NCI-H526 treated with DMSO at 0.1 percent for 48 hours (cell line): ENCODE measurements around the gene LRRC42.
"Not testable (repeated sequence)": the region's sequence is repeated elsewhere in the genome, so short reads cannot be mapped to it uniquely, and the experiment has no call there.

Experiments used
- DNase-seq: peaks from one replicate; lab custom pipeline; 2025; lab: John Stamatoyannopoulos, UW

LRRC42 gene

GRCh38 chr1:53967409-53968124 is 21.4 kb downstream of the LRRC42 start:
- no peak for DNase-seq

DNA sequence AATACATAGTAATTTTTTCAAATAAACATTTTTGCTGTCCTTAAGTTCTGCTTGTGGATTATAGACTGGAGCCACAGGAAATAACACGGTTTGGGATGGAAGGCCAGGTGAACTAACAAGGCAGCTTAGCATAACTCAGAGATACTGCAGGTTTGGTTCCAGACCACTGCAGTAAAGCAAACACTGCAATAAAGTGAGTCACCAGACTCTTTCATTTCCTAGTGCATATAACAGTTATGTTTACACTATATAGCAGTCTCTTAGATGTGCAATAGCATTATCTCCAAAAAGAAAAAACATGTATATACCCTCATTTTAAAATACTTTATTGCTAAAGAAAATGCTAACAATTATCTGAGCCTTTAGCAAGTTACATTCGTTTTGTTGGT is 22.0 kb downstream of the LRRC42 start:
- DNase-seq: no peak

DNA sequence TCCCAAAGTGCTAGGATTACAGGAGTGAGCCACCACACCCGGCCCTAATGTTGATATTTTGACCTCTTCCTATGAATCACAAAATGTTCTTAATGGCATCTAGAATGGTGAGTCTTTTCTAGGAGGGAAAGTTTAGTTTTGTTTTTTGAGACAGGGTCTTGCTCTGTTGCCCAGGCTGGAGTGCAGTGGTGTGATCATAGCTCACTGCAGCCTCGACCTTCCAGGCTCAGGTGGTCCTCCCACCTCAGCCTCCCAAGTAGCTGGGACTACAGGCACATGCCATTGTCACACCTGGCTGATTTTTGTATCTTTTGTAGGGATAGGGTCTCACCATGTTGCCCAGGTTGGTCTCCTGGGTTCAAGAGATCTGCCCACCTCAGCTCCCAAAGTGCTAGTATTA is 23.2 kb downstream of the LRRC42 start:
- not testable (repeated sequence) for DNase-seq

DNA sequence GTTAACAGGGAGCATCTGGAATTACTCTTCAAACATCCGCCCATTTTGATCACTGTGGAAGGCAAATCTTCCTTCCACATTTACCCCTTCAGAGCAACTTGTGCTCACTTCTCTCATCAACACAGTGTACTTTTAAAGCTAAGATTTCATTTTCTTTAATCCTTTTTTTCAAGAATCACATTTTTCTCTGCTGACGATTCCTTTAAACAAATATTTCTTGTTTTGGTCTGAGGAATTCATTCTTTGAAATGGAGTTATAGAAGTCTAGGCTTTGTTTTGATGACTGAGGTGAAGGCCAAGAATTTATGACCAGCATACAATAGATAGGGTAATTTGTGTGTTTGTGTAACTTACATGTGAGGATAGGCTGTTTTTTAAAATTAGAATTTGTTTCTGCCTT is 25.6 kb downstream of the LRRC42 start:
- no peak for DNase-seq

DNA sequence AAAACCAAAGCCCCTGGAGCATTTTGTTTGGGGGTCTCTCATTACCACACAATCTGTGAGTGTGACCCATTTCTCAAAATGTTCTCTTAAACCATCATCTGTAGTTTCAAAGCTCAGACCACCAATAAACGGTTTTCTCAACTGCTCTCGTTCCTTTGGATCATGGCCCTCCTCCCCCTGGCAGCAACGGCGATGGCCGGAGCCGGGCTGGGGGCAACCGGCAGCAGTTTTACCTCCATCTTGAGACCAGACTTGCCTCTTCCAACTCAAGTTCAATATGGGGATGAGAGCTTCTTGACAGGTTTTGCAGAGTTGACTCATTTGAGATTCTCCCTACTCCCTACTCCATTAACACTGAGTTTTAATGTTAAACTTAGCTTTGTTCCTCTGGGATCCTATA is 29.7 kb downstream of the LRRC42 start:
- no peak for DNase-seq

GRCh38 chr1:53979712-53980450 is 33.7 kb downstream of the LRRC42 start:
- DNase-seq: no peak

DNA sequence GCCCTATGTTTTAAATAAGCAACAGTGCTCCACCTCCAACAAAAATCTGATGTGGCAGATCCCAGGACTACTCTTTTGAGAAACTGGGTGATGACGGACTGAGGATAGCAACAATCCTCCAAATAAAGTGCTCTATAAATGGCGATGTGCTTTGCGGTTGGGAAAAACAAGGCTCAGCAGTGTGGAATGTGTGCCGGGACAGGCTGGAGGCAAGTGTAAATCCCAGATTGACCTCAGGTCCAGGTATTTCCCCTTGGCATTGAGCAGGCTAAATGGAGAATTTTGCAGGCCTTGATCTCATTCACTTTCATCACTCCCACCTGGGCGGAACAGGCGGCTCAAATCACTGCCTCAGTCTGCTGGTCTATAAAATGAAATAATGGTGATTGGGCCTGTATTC is 35.1 kb downstream of the LRRC42 start:
- DNase-seq: no peak

- DNase-seq: no peak
Measured at GRCh38 chr1:53982034-53982762, 36.0 kb downstream of the LRRC42 start.

- DNase-seq: no peak
Measured at GRCh38 chr1:53982763-53983104, 36.6 kb downstream of the LRRC42 start.

- DNase-seq: peak; percentile 78
Measured at GRCh38 chr1:53984726-53985125, 38.6 kb downstream of the LRRC42 start.

GRCh38 chr1:53986458-53986857 is 40.3 kb downstream of the LRRC42 start:
- no peak for DNase-seq

DNA sequence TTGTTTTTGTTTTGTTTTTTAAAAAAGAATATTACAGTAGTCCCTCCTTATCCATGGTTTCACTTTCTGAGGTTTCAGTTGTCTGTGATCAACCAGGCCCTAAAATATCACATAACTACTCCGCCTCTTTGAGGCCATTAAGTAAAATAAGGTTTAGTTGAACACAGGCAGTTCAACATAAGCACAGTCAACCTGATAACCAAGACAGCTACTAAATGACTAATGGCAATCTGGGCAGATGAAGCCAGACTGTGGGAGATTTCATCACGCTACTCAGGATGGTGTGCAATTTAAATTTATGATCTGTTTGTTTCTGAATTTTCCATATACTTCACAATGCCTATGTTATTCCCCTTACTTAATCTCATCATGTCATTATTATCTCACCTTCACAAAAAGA is 41.7 kb downstream of the LRRC42 start:
- no peak for DNase-seq

- DNase-seq: no peak
Measured at GRCh38 chr1:53992085-53992874, 46.1 kb downstream of the LRRC42 start.

DNA sequence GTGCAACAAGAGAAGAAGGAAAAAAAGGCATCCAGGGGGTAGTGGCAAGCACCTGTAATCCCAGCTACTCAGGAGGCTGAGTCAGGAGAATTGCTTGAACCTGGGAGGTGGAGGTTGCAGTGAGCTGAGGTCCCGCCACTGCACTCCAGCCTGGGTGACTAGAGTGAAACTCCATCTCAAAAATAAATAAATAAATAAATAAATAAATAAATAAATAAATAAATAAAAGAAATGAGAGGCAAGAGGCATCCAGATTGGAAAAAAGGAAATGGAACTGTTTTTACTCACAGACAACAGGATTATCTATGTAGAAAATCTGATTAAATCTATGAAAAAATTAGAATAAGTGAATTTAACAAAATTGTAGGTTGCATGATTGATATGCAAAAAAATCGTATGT is 48.4 kb downstream of the LRRC42 start:
- DNase-seq: not testable (repeated sequence)

GRCh38 chr1:53995683-53996082 is 49.5 kb downstream of the LRRC42 start:
- no peak for DNase-seq

- DNase-seq: no peak
Measured at GRCh38 chr1:53998223-53998622, 52.1 kb downstream of the LRRC42 start.

DNA sequence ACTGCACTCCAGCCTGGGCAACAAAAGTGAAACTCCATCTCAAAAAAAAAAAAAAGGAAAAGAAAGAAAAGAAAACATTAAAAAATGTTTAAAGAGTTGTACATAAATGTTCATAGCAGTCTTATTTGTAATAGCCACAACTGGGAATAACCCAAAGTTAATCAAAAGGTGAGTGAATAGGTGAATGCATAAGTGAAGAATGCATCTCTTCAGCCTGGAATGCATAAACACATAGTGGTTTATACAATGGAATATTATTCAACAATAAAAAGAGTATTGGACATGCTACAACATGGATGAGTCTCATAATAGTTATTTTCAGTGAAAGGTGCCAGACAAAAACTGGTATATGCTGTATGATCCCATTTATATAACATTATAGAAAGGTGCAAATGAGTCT is 53.8 kb downstream of the LRRC42 start:
- DNase-seq: no peak

GRCh38 chr1:54001591-54001990 is 55.4 kb downstream of the LRRC42 start:
- DNase-seq: no peak

DNA sequence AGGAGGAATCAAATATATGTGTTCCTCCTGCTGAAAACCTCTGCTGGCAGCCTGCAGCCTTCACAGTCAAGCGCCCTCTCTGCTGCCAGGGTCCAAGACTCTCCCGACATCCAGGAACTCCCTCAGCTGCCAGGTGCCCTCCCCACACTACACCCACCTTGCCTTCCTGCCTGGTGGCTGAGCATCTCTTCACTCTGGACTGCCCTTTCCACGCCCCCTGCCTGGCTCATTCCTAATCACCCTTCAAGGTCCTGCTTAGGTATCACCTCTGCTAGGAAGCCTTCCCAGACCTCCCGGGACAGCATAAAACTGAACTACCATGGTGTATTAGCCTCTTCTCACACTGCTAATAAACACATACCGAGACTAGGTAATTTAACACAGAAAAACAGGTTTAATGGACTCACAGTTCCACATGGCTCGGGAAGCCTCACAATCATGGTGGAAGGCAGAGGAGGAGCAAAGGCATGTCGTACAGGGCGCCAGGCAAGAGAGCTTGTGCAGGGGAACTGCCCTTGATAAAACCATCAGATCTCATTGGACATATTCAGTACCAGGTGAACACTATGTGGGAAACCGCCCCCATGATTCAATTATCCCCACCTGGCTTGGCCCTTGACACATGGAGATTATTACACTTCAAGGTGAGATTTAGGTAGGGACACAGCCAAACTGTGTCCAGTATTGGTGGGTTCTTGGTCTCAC is 56.5 kb downstream of the LRRC42 start:
- no peak for DNase-seq

DNA sequence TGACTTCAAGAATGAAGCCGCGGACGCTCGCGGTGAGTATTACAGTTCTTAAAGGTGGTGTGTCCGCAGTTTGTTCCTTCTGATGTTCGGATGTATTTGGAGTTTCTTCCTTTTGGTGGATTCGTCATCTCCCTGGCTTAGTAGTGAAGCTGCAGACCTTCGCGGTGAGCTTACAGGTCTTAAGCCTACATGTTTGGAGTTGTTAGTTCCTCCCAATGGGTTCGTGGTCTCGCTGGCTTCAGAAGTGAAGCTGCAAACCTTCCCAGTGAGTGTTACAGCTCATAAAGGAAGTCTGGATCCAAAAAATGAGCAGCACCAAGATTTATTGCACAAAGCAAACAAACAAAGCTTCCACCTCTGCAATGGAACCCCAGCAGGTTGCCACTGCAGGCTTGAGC is 57.1 kb downstream of the LRRC42 start:
- no peak for DNase-seq

DNA sequence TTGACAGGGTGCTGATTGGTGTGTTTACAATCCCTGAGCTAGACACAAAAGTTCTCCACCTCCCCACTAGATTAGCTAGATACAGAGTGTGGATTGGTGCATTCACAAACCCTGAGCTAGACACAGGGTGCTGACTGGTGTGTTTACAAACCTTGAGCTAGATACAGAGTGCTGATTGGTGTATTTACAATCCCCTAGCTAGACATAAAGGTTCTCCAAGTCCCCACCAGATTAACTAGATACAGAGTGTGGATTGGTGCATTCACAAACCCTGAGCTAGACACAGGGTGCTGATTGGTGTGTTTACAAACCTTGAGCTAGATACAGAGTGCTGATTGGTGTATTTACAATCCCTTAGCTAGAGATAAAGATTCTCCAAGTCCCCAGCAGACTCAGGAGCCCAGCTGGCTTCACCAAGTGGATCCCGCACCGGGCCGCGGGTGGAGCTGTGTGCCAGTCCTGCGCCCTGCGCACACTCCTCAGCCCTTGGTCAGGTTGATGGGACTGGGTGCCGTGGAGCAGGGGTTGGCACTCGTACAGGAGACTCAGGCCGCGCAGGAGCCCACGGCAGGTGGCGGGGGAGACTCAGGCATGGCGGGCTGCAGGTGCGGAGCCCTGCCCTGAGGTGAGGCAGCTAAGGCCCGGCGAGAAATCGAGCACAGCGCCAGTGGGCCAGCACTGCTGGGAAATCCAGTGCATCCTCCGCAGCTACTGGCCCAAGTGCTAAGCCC is 57.8 kb downstream of the LRRC42 start:
- not testable (repeated sequence) for DNase-seq
